ENCODE measurements around the gene LCE1A.

DNA sequence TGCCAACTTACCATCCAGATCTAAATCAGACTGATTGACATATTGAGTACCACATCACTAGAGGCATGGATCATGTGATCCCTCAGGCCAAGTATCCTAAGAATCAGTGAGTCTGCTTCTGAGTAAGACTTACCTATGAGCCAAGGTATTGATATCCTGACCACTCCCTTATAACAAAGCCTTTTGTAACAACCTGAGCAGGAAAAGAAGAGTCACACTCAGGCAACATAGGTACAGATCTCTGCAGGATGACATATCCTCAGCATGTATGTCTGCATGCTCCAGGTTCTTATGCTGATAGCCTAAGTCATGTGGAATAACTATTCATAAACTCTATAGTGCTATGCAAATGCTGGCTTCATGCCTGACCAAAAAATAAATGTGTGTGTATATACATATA is 2.3 kb upstream of the LCE1A start:
- TF ChIP-seq GATA2 (IDR thresholded peaks at IDR 0.05; ENCODE audit: low read depth, low read length) = no peak
- TF ChIP-seq GATA3 (IDR thresholded peaks at IDR 0.05; ENCODE audit: low read depth, low read length) = no peak

Measured in SH-SY5Y (cell line).